ENCODE data around the gene MAST1.
"Not testable (repeated sequence)": the region's sequence is repeated elsewhere in the genome, so short reads cannot be mapped to it uniquely, and the experiment has no call there.

MAST1 gene

DNA sequence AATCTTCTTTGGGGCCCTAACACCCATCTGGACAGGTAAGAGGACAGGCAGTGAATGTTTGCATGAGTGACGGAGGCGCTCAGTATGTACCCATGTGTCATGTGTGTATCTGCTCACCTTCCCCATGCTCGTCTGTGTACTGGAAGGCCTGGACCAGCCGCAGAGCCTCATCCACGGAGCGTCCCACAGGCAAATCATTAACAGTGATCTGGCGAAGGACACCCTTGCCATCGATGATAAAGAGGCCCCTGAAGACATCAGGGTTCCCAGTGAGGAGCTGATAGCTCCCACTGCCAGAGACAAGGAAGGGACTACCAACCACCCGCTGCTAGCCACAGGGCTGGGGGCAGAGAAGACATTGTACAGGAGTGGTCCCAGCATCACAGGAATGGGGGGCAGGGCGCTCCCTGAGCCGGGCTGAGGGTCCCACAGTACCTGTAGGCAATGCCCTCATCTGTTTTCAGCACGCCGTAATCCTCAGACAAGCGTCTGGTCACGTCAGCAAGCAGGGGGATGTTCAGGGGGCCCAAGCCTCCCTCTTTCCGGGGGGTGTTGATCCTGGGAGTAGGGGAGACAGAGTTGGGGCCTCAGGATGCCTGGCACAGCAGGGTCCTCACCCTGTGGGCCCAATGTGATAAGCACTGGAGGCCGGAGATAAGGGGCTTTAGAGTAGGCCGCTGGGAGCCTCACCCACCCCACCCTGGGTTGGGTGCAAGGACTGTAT, 38.4 kb upstream of the MAST1 start:
- no peak for DNase-seq
- in situ Hi-C loops (cut with MboI; ENCODE audit: low pct_unique_long_range_greater_than_20kb, low sequenced_read_pairs), result no loop called here

DNA sequence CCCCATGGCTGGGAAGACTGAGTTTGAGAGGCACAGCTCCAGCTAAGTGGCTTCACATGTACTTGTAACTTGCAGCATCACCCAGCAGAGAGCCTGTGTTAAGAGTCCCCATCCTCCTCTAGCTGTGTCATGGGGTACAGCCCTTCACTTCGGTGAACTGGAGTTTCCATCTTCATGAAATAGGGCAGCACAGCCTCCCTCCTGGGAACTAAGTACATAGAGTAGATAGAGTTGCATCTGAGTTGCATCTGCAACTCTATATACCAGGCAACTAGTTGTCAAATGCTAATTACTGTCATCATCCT, 37.9 kb upstream of the MAST1 start:
- DNase-seq, result no peak
- in situ Hi-C loops (cut with MboI; ENCODE audit: low pct_unique_long_range_greater_than_20kb, low sequenced_read_pairs), result no loop called here

DNA sequence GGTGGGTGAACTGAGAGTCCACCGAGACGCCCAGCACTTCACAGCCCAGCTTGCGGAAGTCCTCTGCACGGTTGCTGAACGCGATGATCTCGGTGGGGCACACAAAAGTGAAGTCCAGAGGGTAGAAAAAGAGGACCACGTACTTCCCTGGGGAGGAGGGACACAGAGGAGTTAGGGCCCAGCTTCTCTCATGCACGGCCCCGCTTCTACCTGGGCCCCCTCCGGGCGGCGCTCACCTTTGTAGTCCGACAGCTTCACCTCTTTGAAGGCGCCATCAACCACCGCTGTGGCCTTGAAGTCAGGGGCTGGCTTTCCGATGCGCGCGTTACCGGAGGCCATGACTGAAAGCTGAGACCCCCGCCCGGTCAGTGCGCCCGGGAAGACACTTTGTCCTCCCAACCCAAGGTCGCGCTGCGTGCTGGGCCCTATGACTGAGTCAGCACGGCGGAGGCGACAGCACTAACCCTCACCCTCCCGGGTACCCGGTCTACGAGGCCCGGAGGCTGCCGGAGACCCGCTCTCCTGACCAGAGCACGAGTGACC, 37.3 kb upstream of the MAST1 start:
- in situ Hi-C loops (cut with MboI; ENCODE audit: low pct_unique_long_range_greater_than_20kb, low sequenced_read_pairs), result no loop called here
- DNase-seq, result no peak

- peak; percentile 88 for DNase-seq
- in situ Hi-C loops (cut with MboI; ENCODE audit: low pct_unique_long_range_greater_than_20kb, low sequenced_read_pairs), result no loop called here
Observed at GRCh38 chr19:12801466-12802266, 36.6 kb upstream of the MAST1 start, which contains the start of the genes PRDX2 and THSD8. PRDX2 (minus strand) TSS chr19:12801800; CDS start chr19:12801261, 539 bp downstream. THSD8 (plus strand) TSS chr19:12802069; CDS start chr19:12802072, 3 bp downstream.

DNA sequence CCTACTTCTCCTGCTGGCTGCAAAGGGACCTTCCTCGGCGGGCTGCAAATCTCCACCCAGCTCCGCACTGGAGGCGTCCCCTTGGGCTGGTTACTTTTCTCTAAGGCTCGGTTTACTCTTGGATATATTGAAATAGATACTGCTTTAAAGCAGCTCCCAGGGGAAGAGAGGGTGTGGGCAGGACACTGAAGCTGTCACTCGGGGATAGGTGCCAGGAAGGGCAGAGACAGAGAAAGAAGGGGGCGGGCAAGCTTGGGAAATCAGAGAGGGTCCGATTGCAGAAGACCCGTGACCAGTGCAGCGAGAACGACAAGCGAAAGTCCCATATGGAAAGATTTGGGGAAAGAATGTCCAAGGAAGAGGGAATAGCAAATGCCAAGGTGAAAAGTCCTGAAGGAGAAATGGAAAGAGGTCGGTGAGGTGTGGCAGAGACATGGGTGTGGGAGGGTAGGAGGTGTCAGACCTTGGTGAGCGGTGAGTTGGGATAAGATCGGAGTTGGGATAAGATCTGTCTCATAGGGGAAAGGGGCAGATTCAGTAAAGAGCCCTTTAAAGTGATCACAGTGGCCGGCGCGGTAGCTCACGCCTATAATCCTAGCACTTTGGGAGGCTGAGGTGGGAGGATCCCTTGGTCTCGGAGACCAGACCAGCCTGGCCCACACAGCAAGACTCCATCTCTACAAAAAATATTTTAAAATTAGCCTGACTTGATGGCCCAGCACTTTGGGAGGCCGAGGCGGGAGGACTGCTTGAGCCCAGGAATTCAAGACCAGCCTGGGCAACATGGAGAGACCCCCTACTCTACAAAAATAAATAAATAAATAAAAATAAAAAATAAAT, 35.8 kb upstream of the MAST1 start:
- no peak for DNase-seq
- in situ Hi-C loops (cut with MboI; ENCODE audit: low pct_unique_long_range_greater_than_20kb, low sequenced_read_pairs), result no loop called here

- no peak for DNase-seq
- in situ Hi-C loops (cut with MboI; ENCODE audit: low pct_unique_long_range_greater_than_20kb, low sequenced_read_pairs), result no loop called here
Observed at GRCh38 chr19:12804051-12804450, 34.3 kb upstream of the MAST1 start.

GRCh38 chr19:12806242-12807081, 31.9 kb upstream of the MAST1 start, which contains the start of gene RNASEH2A:
RNASEH2A (plus strand) TSS chr19:12806584; CDS start chr19:12806674, 90 bp downstream.
- in situ Hi-C loops (cut with MboI; ENCODE audit: low pct_unique_long_range_greater_than_20kb, low sequenced_read_pairs), result no loop called here
- DNase-seq, result peak; percentile 89

GRCh38 chr19:12815088-12815487, 23.2 kb upstream of the MAST1 start:
- no peak for DNase-seq
- in situ Hi-C loops (cut with MboI; ENCODE audit: low pct_unique_long_range_greater_than_20kb, low sequenced_read_pairs), result no loop called here

GRCh38 chr19:12817188-12817587, 21.1 kb upstream of the MAST1 start:
- in situ Hi-C loops (cut with MboI; ENCODE audit: low pct_unique_long_range_greater_than_20kb, low sequenced_read_pairs), result not testable (repeated sequence)

GRCh38 chr19:12817810-12818209, 20.5 kb upstream of the MAST1 start:
- in situ Hi-C loops (cut with MboI; ENCODE audit: low pct_unique_long_range_greater_than_20kb, low sequenced_read_pairs); DNase-seq: not testable (repeated sequence)

More at GRCh38 chr19:12817188-12817587, 21.1 kb upstream of the MAST1 start:
- not testable (repeated sequence) for DNase-seq

GRCh38 chr19:12821761-12822160, 16.6 kb upstream of the MAST1 start:
- no peak for DNase-seq
- in situ Hi-C loops (cut with MboI; ENCODE audit: low pct_unique_long_range_greater_than_20kb, low sequenced_read_pairs), result no loop called here

- in situ Hi-C loops (cut with MboI; ENCODE audit: low pct_unique_long_range_greater_than_20kb, low sequenced_read_pairs), result no loop called here
- peak; percentile 67 for DNase-seq
Observed at GRCh38 chr19:12825254-12826131, 12.8 kb upstream of the MAST1 start.

DNA sequence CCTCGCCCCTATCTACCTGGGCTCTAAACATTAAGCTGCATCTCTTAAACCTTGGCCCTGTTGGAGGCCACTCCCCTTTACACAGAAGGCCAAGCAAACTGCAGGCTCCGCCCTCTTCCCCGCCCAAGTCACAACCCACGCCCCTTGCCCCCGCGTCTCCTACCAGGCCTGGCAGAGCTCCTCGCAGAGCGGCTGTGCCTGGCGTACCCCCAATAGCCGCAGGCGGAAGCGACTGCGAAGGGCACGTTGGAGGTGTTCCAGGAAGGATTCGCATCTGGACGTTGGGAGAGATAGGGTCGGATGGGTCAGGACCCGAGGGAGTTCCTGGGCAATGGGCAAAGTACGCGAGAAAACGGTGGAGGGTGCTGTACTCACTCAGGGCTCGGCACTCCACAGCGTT, 9.8 kb upstream of the MAST1 start:
- in situ Hi-C loops (cut with MboI; ENCODE audit: low pct_unique_long_range_greater_than_20kb, low sequenced_read_pairs), result no loop called here
- peak; percentile 60 for DNase-seq

- DNase-seq, result peak; percentile 14
- in situ Hi-C loops (cut with MboI; ENCODE audit: low pct_unique_long_range_greater_than_20kb, low sequenced_read_pairs), result no loop called here
Observed at GRCh38 chr19:12833418-12833737, 4.9 kb upstream of the MAST1 start.

- in situ Hi-C loops (cut with MboI; ENCODE audit: low pct_unique_long_range_greater_than_20kb, low sequenced_read_pairs), result no loop called here
- peak; percentile 19 for DNase-seq
Observed at GRCh38 chr19:12833738-12834565, 4.4 kb upstream of the MAST1 start.

DNA sequence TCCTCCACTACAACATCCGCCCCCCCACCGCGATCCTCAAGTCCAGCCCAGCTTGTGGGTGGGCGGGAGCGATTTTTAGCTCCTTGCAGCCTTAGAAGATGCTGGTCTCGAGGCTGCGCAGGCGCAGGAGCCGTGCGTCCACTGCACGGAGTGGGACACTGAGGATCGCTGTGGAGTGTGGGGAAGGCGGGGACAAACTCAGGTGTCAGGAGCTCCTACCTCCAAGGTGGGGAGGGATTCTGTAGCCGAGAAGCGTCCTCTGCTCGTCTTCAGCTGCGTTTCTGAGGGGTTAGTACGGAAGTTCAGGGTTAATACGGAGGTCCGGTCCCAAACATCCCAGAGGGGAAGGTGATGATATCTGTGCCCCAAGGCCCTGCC, 3.8 kb upstream of the MAST1 start, which contains the start of gene RTBDN:
Gene RTBDN, minus strand, starts transcription at position 14 of the 378 bp plus-strand sequence. CDS start 4,600 bp downstream, outside the sequence.
- in situ Hi-C loops (cut with MboI; ENCODE audit: low pct_unique_long_range_greater_than_20kb, low sequenced_read_pairs), result no loop called here
- DNase-seq, result no peak

Measured in KBM-7 (cell line).